ENCODE data around the gene COMT. TPM values are rescaled to one million over a fixed set of nuclear protein-coding genes. Genes with fewer than 3 reads are reported as not detected.

The COMT gene
- total RNA-seq (2022) (196 and 208 TPM in 2 replicates), Bru-seq, nascent RNA (percentile 78 among the genes with signal in this experiment), BruChase-seq, experiment 1, labeled RNA remaining after a 6-hour chase (percentile 82 among the genes with signal in this experiment), BruChase-seq, experiment 2, labeled RNA remaining after a 2-hour chase (percentile 84 among the genes with signal in this experiment)
- long read RNA-seq, transcript COMT-209 (4 exons, 1,035 nt), result minor isoform, 11 of 341 reads
- long read RNA-seq, transcript COMT-202 (6 exons, 2,437 nt), result major isoform, 240 of 341 reads
- long read RNA-seq, transcript COMT-204 (6 exons, 1,548 nt), result minor isoform, 29 of 341 reads
- long read RNA-seq, partial matches to known transcripts, result 28 of 341 reads
- long read RNA-seq, other reads (novel, unspliced or antisense), result 32 of 341 reads

- intact Hi-C loops (cut with micrococcal nuclease), result no loop called here
- BruUV-seq (replicated peaks), result no TSS peak
- Mint-ChIP-seq H3K9me3 (ENCODE audit: unreplicated experiment) (peaks cover 4% of the 10 kb centered on the region), H3K4me1 (ENCODE audit: insufficient read depth, unreplicated experiment) (peaks cover 27% of the 10 kb centered on the region), H3K36me3 (ENCODE audit: insufficient read depth, unreplicated experiment) (peaks cover 15% of the 10 kb centered on the region), H3K27me3 (ENCODE audit: insufficient read depth, unreplicated experiment) (no peaks in the 10 kb centered on the region), H3K27ac (ENCODE audit: low read depth, unreplicated experiment) (peak within 1 kb of the TSS; percentile 97), H3K4me3 (ENCODE audit: unreplicated experiment) (peak within 1 kb of the TSS; percentile 89)
- CTCF ChIA-PET, result interaction anchor here (1.1 to 2.5 kb wide), 2 partner anchors 30 to 211 kb away, joined by 3 to 11 read pairs; no protein-coding TSS in a partner anchor
- DNase-seq (ENCODE audit: unreplicated experiment), result peak; percentile 62
- POLR2A ChIA-PET, result interaction anchor here (1.0 to 1.4 kb wide), 7 partner anchors 11 to 211 kb away, joined by 3 to 4 read pairs (median 3); no protein-coding TSS in a partner anchor
- no peak for TF ChIP-seq CTCF (IDR thresholded peaks at IDR 0.05; ENCODE audit: unreplicated experiment)
Observed at GRCh38 chr22:19941365-19942082, at the start of gene COMT, which contains the start of gene TXNRD2. Gene COMT, plus strand, starts transcription at chr22:19941772. Its CDS starts 20,755 bp downstream, at chr22:19962527. Gene TXNRD2, minus strand, starts transcription at chr22:19941818. Its CDS starts 15 bp downstream, at chr22:19941803.

DNA sequence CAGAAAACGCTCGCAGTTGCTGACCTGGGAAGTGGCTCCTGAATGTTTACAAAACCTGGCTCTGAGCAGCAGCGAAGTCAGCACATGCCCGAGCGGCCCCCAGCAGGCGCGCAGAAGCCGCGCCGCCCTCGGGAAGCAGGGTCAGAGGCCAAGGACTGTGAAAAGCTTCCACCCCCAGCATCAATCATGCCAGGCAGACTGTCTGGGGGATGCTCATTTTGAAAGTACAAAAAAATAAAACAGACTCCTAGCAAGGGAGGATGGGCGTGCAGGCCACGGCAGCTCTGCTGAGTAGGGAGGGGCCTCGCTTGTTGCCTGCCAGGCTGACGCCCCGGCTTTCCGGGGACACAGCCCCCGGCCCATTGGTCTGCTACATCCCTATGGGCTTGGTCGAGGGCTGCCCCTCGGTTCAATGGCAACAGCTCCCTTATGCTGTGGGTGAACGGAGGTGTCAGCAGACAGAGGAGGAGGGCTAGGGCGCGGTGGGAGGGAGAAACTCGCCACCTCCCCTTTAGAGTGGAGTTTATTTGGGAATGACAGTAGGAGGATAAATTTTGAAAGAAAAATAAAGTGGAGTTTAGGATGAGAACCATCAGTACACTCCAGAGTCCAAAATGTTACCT is 49.2 kb upstream of the COMT start:
- no peaks in the 10 kb centered on the region for H3K9me3 Mint-ChIP-seq (ENCODE audit: unreplicated experiment)
- no peaks in the 10 kb centered on the region for H3K27me3 Mint-ChIP-seq (ENCODE audit: insufficient read depth, unreplicated experiment)
- ChIA-PET CTCF (interaction anchor here (0.6 to 0.9 kb wide), 5 partner anchors 18 to 162 kb away, joined by 3 to 5 read pairs (median 3); no protein-coding TSS in a partner anchor), POLR2A (interaction anchor here (0.6 to 1.3 kb wide), 4 partner anchors 10 to 372 kb away, joined by 3 to 10 read pairs (median 3); partner anchors contain the start of genes GNB1L and RTL10)
- DNase-seq (ENCODE audit: unreplicated experiment), result peak; percentile 41
- no peak overlapping the region for H3K4me3 Mint-ChIP-seq (ENCODE audit: unreplicated experiment)
- no peak for TF ChIP-seq CTCF (IDR thresholded peaks at IDR 0.05; ENCODE audit: unreplicated experiment)
- H3K27ac Mint-ChIP-seq (ENCODE audit: low read depth, unreplicated experiment), result peak overlapping the region; percentile 23
- BruUV-seq (replicated peaks), result no TSS peak
- H3K4me1 Mint-ChIP-seq (ENCODE audit: insufficient read depth, unreplicated experiment), result peaks cover 15% of the 10 kb centered on the region
- peaks cover 20% of the 10 kb centered on the region for H3K36me3 Mint-ChIP-seq (ENCODE audit: insufficient read depth, unreplicated experiment)
- intact Hi-C loops (cut with micrococcal nuclease), result no loop called here

DNA sequence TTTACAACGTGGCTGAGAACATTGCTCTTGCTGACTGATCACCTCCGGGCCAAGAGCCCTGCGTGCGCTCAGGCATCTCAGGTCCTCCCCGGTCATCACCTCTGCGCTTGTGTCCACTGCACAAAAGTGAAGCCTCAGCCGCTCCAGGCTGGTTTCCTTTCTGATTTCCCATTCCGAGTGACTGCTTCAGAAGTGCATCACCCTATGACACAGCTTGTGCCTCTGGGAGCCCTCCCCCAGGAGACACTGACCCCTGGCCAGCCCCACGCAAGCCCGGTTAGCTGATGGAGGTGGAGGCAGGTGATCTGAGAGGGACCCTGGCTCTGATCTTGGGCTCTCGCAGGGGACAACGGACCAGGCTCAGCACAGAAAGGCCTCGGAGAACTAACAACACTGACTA is 48.6 kb upstream of the COMT start:
- ChIA-PET POLR2A (interaction anchor here (1.3 kb wide), 1 partner anchor 38 kb away, joined by 10 read pairs; the partner anchor contains the start of genes GNB1L and RTL10), CTCF (interaction anchor here (0.9 kb wide), 1 partner anchor 18 kb away, joined by 3 read pairs; no protein-coding TSS in a partner anchor)
- Mint-ChIP-seq H3K27ac (ENCODE audit: low read depth, unreplicated experiment) (no peak overlapping the region), H3K27me3 (ENCODE audit: insufficient read depth, unreplicated experiment) (no peaks in the 10 kb centered on the region), H3K4me1 (ENCODE audit: insufficient read depth, unreplicated experiment) (peaks cover 15% of the 10 kb centered on the region), H3K9me3 (ENCODE audit: unreplicated experiment) (no peaks in the 10 kb centered on the region), H3K36me3 (ENCODE audit: insufficient read depth, unreplicated experiment) (peaks cover 20% of the 10 kb centered on the region), H3K4me3 (ENCODE audit: unreplicated experiment) (no peak overlapping the region)
- no peak for TF ChIP-seq CTCF (IDR thresholded peaks at IDR 0.05; ENCODE audit: unreplicated experiment)
- DNase-seq (ENCODE audit: unreplicated experiment), result no peak
- intact Hi-C loops (cut with micrococcal nuclease), result no loop called here
- no TSS peak for BruUV-seq (replicated peaks)

Data from MCF 10A (cell line).